GM23248 (cell line): ENCODE data around the gene BTN1A1. TPM values are rescaled to one million over a fixed set of nuclear protein-coding genes. Genes with fewer than 3 reads are reported as not detected.

Experiments
- DNase-seq: peaks from one replicate; pipeline ENCODE4 v3.0.0-alpha.2; 2015
- H2AFZ ChIP-seq: fragments of 200-600 bp; sonication (generic); 2 replicates; pipeline ENCODE4 v1.6.1; 2016; ENCODE audit warnings: antibody characterized with exemption
- H3F3A ChIP-seq: fragments of 200-600 bp; sonication (generic); 2 replicates; pipeline ENCODE4 v1.6.1; 2016; ENCODE audit warnings: mild to moderate bottlenecking, antibody characterized with exemption, mixed run types; ENCODE audit not compliant: insufficient read depth
- H3K27ac ChIP-seq: fragments of 200-600 bp; sonication (generic); 2 replicates; pipeline ENCODE4 v1.5.1; 2016; ENCODE audit warnings: mild to moderate bottlenecking
- H3K27me3 ChIP-seq: fragments of 200-600 bp; sonication (generic); replicated peaks from 2 replicates; pipeline ENCODE4 v1.6.1; 2016; ENCODE audit warnings: mild to moderate bottlenecking; ENCODE audit not compliant: insufficient read depth
- H3K36me3 ChIP-seq: fragments of 200-600 bp; sonication (generic); 2 replicates; pipeline ENCODE4 v1.6.1; 2016; ENCODE audit warnings: low read depth, mild to moderate bottlenecking
- H3K4me1 ChIP-seq: fragments of 200-600 bp; sonication (generic); 2 replicates; pipeline ENCODE4 v1.6.1; 2016; ENCODE audit warnings: mild to moderate bottlenecking; ENCODE audit not compliant: insufficient read depth
- H3K4me2 ChIP-seq: fragments of 200-600 bp; sonication (generic); one replicate; pipeline ENCODE4 v1.6.1; 2016; ENCODE audit warnings: mild to moderate bottlenecking; ENCODE audit not compliant: unreplicated experiment
- H3K4me3 ChIP-seq: fragments of 200-600 bp; sonication (generic); 2 replicates; pipeline ENCODE4 v1.5.1; 2016; ENCODE audit warnings: mild to moderate bottlenecking
- H3K79me2 ChIP-seq: fragments of 200-600 bp; sonication (generic); 2 replicates; pipeline ENCODE4 v1.6.1; 2016; ENCODE audit warnings: mild to moderate bottlenecking; ENCODE audit not compliant: insufficient read depth
- H3K9ac ChIP-seq: fragments of 200-600 bp; sonication (generic); 2 replicates; pipeline ENCODE4 v1.6.1; 2016; ENCODE audit warnings: mild to moderate bottlenecking
- H3K9me2 ChIP-seq: fragments of 200-600 bp; sonication (generic); 2 replicates; pipeline ENCODE4 v1.6.1; 2016; ENCODE audit warnings: mixed run types, mild to moderate bottlenecking, moderate library complexity; ENCODE audit not compliant: insufficient read depth
- H3K9me3 ChIP-seq: fragments of 200-600 bp; sonication (generic); one replicate; pipeline ENCODE4 v1.6.1; 2017; ENCODE audit warnings: low read depth
- H4K20me1 ChIP-seq: fragments of 200-600 bp; sonication (generic); 2 replicates; pipeline ENCODE4 v1.6.0; 2016; ENCODE audit not compliant: insufficient read depth
- EZH2 ChIP-seq: fragments of 200-600 bp; sonication (generic); IDR thresholded peaks from 2 replicates; pipeline ENCODE4 v1.6.1; 2018; ENCODE audit warnings: antibody characterized with exemption, mild to moderate bottlenecking; ENCODE audit not compliant: insufficient read depth, poor library complexity, severe bottlenecking
- EZH2phosphoT487 ChIP-seq: fragments of 200-600 bp; sonication (generic); IDR thresholded peaks from 2 replicates; pipeline ENCODE4 v1.6.1; 2018; ENCODE audit warnings: antibody characterized with exemption, moderate library complexity, mild to moderate bottlenecking, low read depth; ENCODE audit not compliant: insufficient read depth
- WGBS, 2 experiments: methylation state at CpG; one replicate each; pipeline ENCODE4 v1.1.6; 2015 to 2017; ENCODE audit warnings: low lambda C conversion rate in 2 of 2, low coverage in 1 of 2; ENCODE audit errors: missing lambda C conversion rate in 2 of 2; 5-methylcytosine and 5-hydroxymethylcytosine counted together
- in situ Hi-C: fragments of 300-500 bp; cut with MboI; formaldehyde crosslinking; loops from 2 replicates; pipeline ENCODE4 v1.15.0; 2020
- polyA plus RNA-seq: library from polyadenylated mRNA; unstranded; fragments of >200 nt; fragmentation: Nextera tagmentation; extraction: Ambion mirVana; gene quantifications from 2 replicates; pipeline ENCODE4 v1.2.1, GENCODE V29; 2016
- total RNA-seq: library from RNA; depleted of rRNA; stranded (reverse); fragments of >200 nt; shearing (Covaris generic); gene quantifications from 2 replicates; pipeline ENCODE4 v1.2.3, GENCODE V29; 2014

BTN1A1 gene
- total and polyA plus RNA-seq, 2 experiments from 2014 or later = 0.11 TPM; not detected in 1

DNA sequence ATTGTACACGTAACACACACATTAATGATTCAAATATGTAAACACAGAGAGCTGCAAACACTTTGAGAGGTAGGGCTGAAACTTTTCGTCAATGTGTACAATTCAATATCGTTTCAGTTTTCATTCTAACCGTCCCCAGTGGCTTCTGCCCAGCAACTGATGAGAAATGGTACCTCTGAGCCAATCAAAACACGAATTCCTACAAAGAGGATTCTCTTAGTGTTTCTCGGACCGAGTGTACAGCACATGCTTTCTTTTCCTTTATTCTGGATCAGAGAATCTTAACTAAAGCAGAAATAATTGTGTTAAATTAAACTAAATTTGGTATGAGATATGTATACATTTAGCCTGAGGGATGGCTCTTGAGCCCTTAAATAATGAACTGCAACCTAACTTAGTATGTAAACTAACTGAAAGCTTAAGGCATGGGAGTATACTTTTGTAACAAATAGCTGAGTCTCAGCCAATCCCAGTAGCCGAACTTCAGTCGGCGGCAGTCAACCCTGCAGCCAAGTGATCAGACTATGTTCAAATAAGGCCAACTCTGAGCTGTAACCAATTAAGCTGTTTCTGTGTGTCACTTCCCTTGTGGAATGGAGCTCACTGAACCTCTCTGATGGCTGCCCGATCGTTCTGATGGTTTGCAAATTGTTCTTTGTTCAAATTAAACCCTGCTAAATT, 26.2 kb upstream of the BTN1A1 start:
- H3K79me2 ChIP-seq = peaks cover 3% of the 10 kb centered on the region; the same call in 1 of the 2 replicates
- H3K9me3 ChIP-seq = no peaks in the 10 kb centered on the region
- peak; percentile 97 for DNase-seq
- peak overlapping the region; percentile 100 for H3K4me2 ChIP-seq
- peak overlapping the region; percentile 95 for H3K27ac ChIP-seq
- H4K20me1 ChIP-seq = no peaks in the 10 kb centered on the region
- H3K36me3 ChIP-seq = 0 out of 2 replicates have a peak, but pooled peaks cover 3% of the 10 kb centered on the region
- peaks cover 57% of the 10 kb centered on the region for H3F3A ChIP-seq
- no peaks in the 10 kb centered on the region for H3K9me2 ChIP-seq
- peak overlapping the region; percentile 76 for H3K4me3 ChIP-seq
- peak overlapping the region; percentile 89 for H3K9ac ChIP-seq
- TF ChIP-seq EZH2phosphoT487 = no peak
- no peak for TF ChIP-seq EZH2
- no peaks in the 10 kb centered on the region for H3K27me3 ChIP-seq
- in situ Hi-C loops = no loop called here
- peak overlapping the region; percentile 84 for H2AFZ ChIP-seq
- peaks cover 26% of the 10 kb centered on the region for H3K4me1 ChIP-seq
- 1 to 2% methylated on average over 12 of the region's 12 CpGs for WGBS, 2 experiments

DNA sequence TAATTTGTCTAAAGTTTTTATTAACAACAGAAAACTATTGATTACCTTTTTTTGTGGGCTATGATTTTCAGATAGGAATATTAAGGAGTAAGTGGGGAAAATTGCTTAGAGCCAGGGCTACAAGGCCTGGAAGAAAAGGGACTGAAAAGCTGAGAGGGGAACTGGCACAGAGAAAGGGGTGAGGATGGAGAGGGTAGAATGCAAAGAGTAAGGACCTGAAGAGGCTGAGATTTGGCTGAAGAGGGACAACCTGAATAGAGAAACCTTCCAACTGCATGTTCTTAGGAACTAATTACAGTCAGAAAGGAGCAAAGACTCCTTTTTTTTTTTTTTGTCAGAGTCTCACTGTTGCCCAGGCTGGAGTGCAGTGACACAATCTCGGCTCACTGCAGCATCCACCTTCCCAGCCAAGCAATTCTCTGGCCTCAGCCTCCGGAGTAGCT, 25.6 kb upstream of the BTN1A1 start:
- Histone ChIP-seq H3K79me2 (peaks cover 3% of the 10 kb centered on the region; the same call in 1 of the 2 replicates), H3K4me2 (peak overlapping the region; percentile 100), H3K9me2 (no peaks in the 10 kb centered on the region), H3K4me1 (peaks cover 26% of the 10 kb centered on the region), H3F3A (peaks cover 57% of the 10 kb centered on the region), H3K9ac (peak overlapping the region; percentile 89), H3K4me3 (peak overlapping the region; percentile 76), H3K27me3 (no peaks in the 10 kb centered on the region), H3K9me3 (no peaks in the 10 kb centered on the region), H4K20me1 (no peaks in the 10 kb centered on the region), H3K36me3 (no peaks in the 10 kb centered on the region), H3K27ac (peak overlapping the region; percentile 95), H2AFZ (peak overlapping the region; percentile 84)
- no peak for DNase-seq
- WGBS, 2 experiments = 0% methylated on average over 2 of the region's 2 CpGs
- no peak for TF ChIP-seq EZH2phosphoT487
- TF ChIP-seq EZH2 = no peak
- in situ Hi-C loops = no loop called here

DNA sequence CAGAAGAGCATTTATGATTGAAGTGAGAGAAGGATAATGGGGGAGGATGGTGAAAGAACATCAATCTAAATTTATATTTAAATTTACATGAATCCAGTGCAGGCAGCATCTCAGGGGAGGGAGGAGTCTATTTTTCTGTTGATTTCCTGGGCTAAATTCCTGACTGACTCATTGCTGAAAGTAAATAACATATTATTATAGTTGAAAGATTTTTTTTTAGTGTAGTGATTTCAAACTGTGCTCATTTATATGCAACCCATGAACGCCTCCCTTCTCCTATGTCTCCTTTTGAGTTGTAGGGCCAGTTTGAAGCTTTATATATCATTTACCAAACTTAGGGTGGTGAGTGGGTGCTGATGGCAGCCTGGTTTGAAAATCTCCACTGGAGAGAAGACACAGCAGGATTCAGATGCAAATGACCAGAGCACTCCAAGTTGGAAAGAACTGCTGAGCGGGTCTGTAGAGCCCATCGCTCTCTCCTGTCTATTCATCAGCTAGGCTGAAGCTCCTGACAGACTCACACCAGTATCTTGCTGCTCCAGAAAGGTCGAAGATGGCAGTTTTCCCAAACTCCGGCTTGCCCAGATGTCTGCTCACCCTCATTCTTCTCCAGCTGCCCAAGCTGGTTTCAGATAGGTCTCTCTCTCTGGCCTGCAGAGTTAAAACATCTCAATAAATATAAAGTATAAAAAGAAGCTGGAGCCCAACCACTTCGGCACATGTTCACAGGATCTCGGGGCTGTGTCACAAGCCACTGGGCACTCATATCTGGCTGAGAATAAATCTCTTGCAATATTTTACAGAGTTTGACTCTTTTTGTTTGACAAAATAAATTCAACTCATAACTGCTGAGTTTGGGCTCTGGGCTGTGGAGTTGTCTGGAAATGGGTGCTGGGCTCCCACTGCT, 24.0 kb upstream of the BTN1A1 start:
- Histone ChIP-seq H4K20me1 (no peaks in the 10 kb centered on the region), H3K79me2 (peaks cover 3% of the 10 kb centered on the region; the same call in 1 of the 2 replicates), H3K27me3 (no peaks in the 10 kb centered on the region), H3K9me2 (no peaks in the 10 kb centered on the region), H3K4me1 (peaks cover 26% of the 10 kb centered on the region), H3K4me3 (no peak overlapping the region), H3K9me3 (no peaks in the 10 kb centered on the region), H3K4me2 (peak overlapping the region; percentile 100), H3K36me3 (no peaks in the 10 kb centered on the region), H3K9ac (0 out of 2 replicates have a peak overlapping the region, but pooled peaks have one; percentile 6), H3F3A (peaks cover 46% of the 10 kb centered on the region), H2AFZ (peak overlapping the region; percentile 43), H3K27ac (peak overlapping the region; percentile 14; the same call in 1 of the 2 replicates)
- no peak for TF ChIP-seq EZH2phosphoT487
- no peak for TF ChIP-seq EZH2
- peak; percentile 53 for DNase-seq
- in situ Hi-C loops = no loop called here
- WGBS, 2 experiments = 59 to 62% methylated on average over 7 of the region's 7 CpGs

DNA sequence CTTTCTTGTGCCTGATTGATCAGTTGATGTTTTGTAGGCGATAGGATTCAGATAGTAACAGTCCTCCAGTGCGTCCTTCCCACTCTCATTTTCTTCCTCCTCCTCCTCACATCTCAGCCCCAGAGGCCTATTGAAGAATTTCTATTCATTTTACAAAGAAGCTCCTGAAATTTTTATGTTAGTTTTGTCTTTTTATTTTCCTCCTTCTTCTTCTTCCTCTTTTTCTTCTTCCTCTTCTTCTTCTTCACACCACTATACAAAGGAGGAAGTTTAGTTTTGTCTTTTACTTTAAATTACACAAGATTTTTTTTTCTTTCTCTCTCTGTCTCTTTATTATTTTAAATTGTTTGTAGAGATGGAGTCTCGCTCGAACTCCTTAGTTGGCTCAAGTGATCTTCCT, 23.2 kb upstream of the BTN1A1 start:
- no peak for TF ChIP-seq EZH2
- no peak for TF ChIP-seq EZH2phosphoT487
- 88 to 95% methylated on average over 4 of the region's 4 CpGs for WGBS, 2 experiments
- no peaks in the 10 kb centered on the region for H3K9me2 ChIP-seq
- no peaks in the 10 kb centered on the region for H3K27me3 ChIP-seq
- DNase-seq = no peak
- no peaks in the 10 kb centered on the region for H4K20me1 ChIP-seq
- H3F3A ChIP-seq = peaks cover 40% of the 10 kb centered on the region
- H3K4me2 ChIP-seq = no peak overlapping the region
- no peak overlapping the region for H3K9ac ChIP-seq
- no peaks in the 10 kb centered on the region for H3K36me3 ChIP-seq
- no peak overlapping the region for H3K4me3 ChIP-seq
- peaks cover 3% of the 10 kb centered on the region; the same call in 1 of the 2 replicates for H3K79me2 ChIP-seq
- no peaks in the 10 kb centered on the region for H3K9me3 ChIP-seq
- H3K27ac ChIP-seq = no peak overlapping the region
- in situ Hi-C loops = no loop called here
- H2AFZ ChIP-seq = no peak overlapping the region
- peaks cover 26% of the 10 kb centered on the region for H3K4me1 ChIP-seq
